ENCODE data around the gene SFXN2. TPM values are rescaled to one million over a fixed set of nuclear protein-coding genes. Genes with fewer than 3 reads are reported as not detected.

SFXN2 gene
- total RNA-seq, 1 experiment from 2014 or later: 21.2 TPM

- no peak for TF ChIP-seq FOXP4 (CRISPR knock-in tag; IDR thresholded peaks at IDR 0.05)
- no peak for TF ChIP-seq USF2 (CRISPR knock-in tag; IDR thresholded peaks at IDR 0.05)
- no peak for TF ChIP-seq ZNF281 (CRISPR knock-in tag; IDR thresholded peaks at IDR 0.05)
- TF ChIP-seq SMAD3 (CRISPR knock-in tag; IDR thresholded peaks at IDR 0.05; ENCODE audit: borderline replicate concordance): no peak
- TF ChIP-seq ZNF423 (CRISPR knock-in tag; IDR thresholded peaks at IDR 0.05): no peak
- TF ChIP-seq HMGA2 (CRISPR knock-in tag; IDR thresholded peaks at IDR 0.05): no peak
These were observed 6.4 kb downstream of the SFXN2 start (continued) for GRCh38 chr10:102720775-102721301.

- Mint-ChIP-seq H3K4me1 (peaks cover 33% of the 10 kb centered on the region), H3K36me3 (peaks cover 44% of the 10 kb centered on the region), H3K9me3 (peaks cover 6% of the 10 kb centered on the region), H3K4me3 (no peak overlapping the region), H3K27me3 (ENCODE audit: low read depth) (no peaks in the 10 kb centered on the region), H3K27ac (peak overlapping the region; percentile 65)
- TF ChIP-seq ZNF416 (CRISPR knock-in tag; IDR thresholded peaks at IDR 0.05) (no peak), AR (CRISPR knock-in tag; IDR thresholded peaks at IDR 0.05) (no peak), TP53 (CRISPR knock-in tag; IDR thresholded peaks at IDR 0.05) (no peak), ZNF532 (CRISPR knock-in tag; IDR thresholded peaks at IDR 0.05; ENCODE audit: borderline replicate concordance) (no peak), FOXK1 (CRISPR knock-in tag; IDR thresholded peaks at IDR 0.05) (no peak), ZNF671 (CRISPR knock-in tag; IDR thresholded peaks at IDR 0.05) (no peak), USF1 (CRISPR knock-in tag; IDR thresholded peaks at IDR 0.05) (no peak), ATF3 (CRISPR knock-in tag; conservative IDR thresholded peaks at IDR 0.05) (no peak), CREM (CRISPR knock-in tag; IDR thresholded peaks at IDR 0.05) (no peak), TCF7 (CRISPR knock-in tag; IDR thresholded peaks at IDR 0.05; ENCODE audit: low read depth) (no peak), RORB (CRISPR knock-in tag; IDR thresholded peaks at IDR 0.05) (no peak), NFE2L1 (CRISPR knock-in tag; IDR thresholded peaks at IDR 0.05) (no peak), ESRRA (CRISPR knock-in tag; IDR thresholded peaks at IDR 0.05; ENCODE audit: borderline replicate concordance) (no peak), ZNF396 (CRISPR knock-in tag; IDR thresholded peaks at IDR 0.05; ENCODE audit: borderline replicate concordance) (no peak)
- CTCF ChIA-PET: interaction anchor here (1.6 kb wide), 1 partner anchor 138 kb away, joined by 3 read pairs; no protein-coding TSS in a partner anchor
- POLR2A ChIA-PET: interaction anchor here (0.6 kb wide), 1 partner anchor 150 kb away, joined by 3 read pairs; no protein-coding TSS in a partner anchor
- DNase-seq (ENCODE audit: low spot score) (no peak), ATAC-seq (no peak)
These were observed 7.5 kb downstream of the SFXN2 start for GRCh38 chr10:102721954-102722353.
